Suprapubic skin (tissue), 3 donors: Measurements from ENCODE around the gene MED13L.

ENCODE experiments used
- CTCF ChIP-seq, 2 donors: fragments of 200-600 bp in 1 of 2; fragments of 450-650 bp in 1 of 2; sonication (generic) in 1 of 2; IDR thresholded peaks; one replicate each; pipeline ENCODE4 v1.5.1; 2016 to 2019; ENCODE audit warnings: antibody characterized with exemption in 2 of 2, mild to moderate bottlenecking in 1 of 2, moderate library complexity in 1 of 2
- POLR2AphosphoS5 ChIP-seq, 3 donors: sonication (generic); formaldehyde crosslinking; IDR thresholded peaks; one replicate each; pipeline ENCODE4 v1.6.1; 2017; ENCODE audit warnings: antibody characterized with exemption in 3 of 3

- no peak for TF ChIP-seq POLR2AphosphoS5 (IDR thresholded peaks at IDR 0.05)
- no peak for TF ChIP-seq CTCF (IDR thresholded peaks at IDR 0.05)
Observed at GRCh38 chr12:116308647-116309046, 31.2 kb upstream of the MED13L start.
